Measurements from ENCODE around the gene SSR3. TPM values are rescaled to one million over a fixed set of nuclear protein-coding genes. Genes with fewer than 3 reads are reported as not detected.

SSR3 gene
- total and polyA plus RNA-seq, 9 of the 15 experiments (the other 6 are each of a cell fraction or from before 2014, with no cell fraction given), result 104 to 464 (median 307) TPM

- peak; percentile 94 for TF ChIP-seq NFIC (IDR thresholded peaks at IDR 0.05)
- TF ChIP-seq RAD51 (IDR thresholded peaks at IDR 0.05; ENCODE audit: borderline replicate concordance, low read depth), result no peak
- TF ChIP-seq PHB (CRISPR knock-in tag; IDR thresholded peaks at IDR 0.05), result no peak
- Histone ChIP-seq H3K4me3 (no peak overlapping the region), H3K27ac (ENCODE audit: extremely low read depth, low read depth, low read length) (no peak overlapping the region), H3K9me3 (replicated peaks; ENCODE audit: control insufficient read depth, insufficient read depth, low read depth, low read length) (no peaks in the 10 kb centered on the region), H3K4me2 (ENCODE audit: insufficient read depth, low read length) (no peak overlapping the region), H2AFZ (ENCODE audit: low read depth, low read length) (no peak overlapping the region), H3K9me1 (ENCODE audit: control insufficient read depth, insufficient read depth, low read length) (no peaks in the 10 kb centered on the region), H4K20me1 (replicated peaks; ENCODE audit: control insufficient read depth, insufficient read depth, low read length) (no peaks in the 10 kb centered on the region), H3K79me2 (ENCODE audit: control insufficient read depth, insufficient read depth, low read length) (no peaks in the 10 kb centered on the region), H3K27me3 (ENCODE audit: control insufficient read depth in 2 of 2, insufficient read depth in 2 of 2, low read length in 2 of 2) (no peaks in the 10 kb centered on the region; a peak in 2 of 5 replicates), H3K4me1 (replicated peaks in 1 of 2; ENCODE audit: control insufficient read depth in 2 of 2, insufficient read depth in 2 of 2, low read length in 2 of 2) (no peaks in the 10 kb centered on the region; a peak in 1 of 5 replicates), H3K9ac (ENCODE audit: insufficient read depth in 1 of 2, low read depth in 2 of 2, low read length in 2 of 2) (no peak overlapping the region), H3K36me3 (ENCODE audit: control insufficient read depth, insufficient read depth, low read length) (no peaks in the 10 kb centered on the region)
- POLR2A ChIA-PET, result no interaction called here
- BruUV-seq (replicated peaks), result no TSS peak
- in situ Hi-C loops (cut with MboI), result loop anchor here (25.0 kb wide), 1 partner anchor 354 kb away; no protein-coding TSS in a partner anchor
- FAIRE-seq (no peak), DNase-seq (ENCODE audit: extremely low read depth in 1 of 4, low spot score in 3 of 4) (peak in 1 of 4 experiments; percentile 34), ATAC-seq (peak; percentile 69)
- 16% methylated on average over 3 of the region's 3 CpGs for WGBS (ENCODE audit: insufficient coverage, low coverage, missing lambda C conversion rate)
- intact Hi-C loops (cut with micrococcal nuclease), result no loop called here
- CTCF ChIA-PET (ENCODE audit: low intra/inter-chr PET ratio), result no interaction called here
Observed at GRCh38 chr3:156516284-156516683, 38.6 kb downstream of the SSR3 start.

- Histone ChIP-seq H3K27ac (ENCODE audit: extremely low read depth, low read depth, low read length) (no peak overlapping the region), H3K9me3 (replicated peaks; ENCODE audit: control insufficient read depth, insufficient read depth, low read depth, low read length) (no peaks in the 10 kb centered on the region), H3K4me2 (ENCODE audit: insufficient read depth, low read length) (no peak overlapping the region), H3K4me1 (replicated peaks in 1 of 2; ENCODE audit: control insufficient read depth in 2 of 2, insufficient read depth in 2 of 2, low read length in 2 of 2) (peaks cover 0 to 2% of the 10 kb centered on the region in 2 experiments; a peak in 1 of 5 replicates), H3K36me3 (ENCODE audit: control insufficient read depth, insufficient read depth, low read length) (no peaks in the 10 kb centered on the region), H3K79me2 (ENCODE audit: control insufficient read depth, insufficient read depth, low read length) (no peaks in the 10 kb centered on the region), H2AFZ (ENCODE audit: low read depth, low read length) (no peak overlapping the region), H3K9me1 (ENCODE audit: control insufficient read depth, insufficient read depth, low read length) (no peaks in the 10 kb centered on the region), H3K27me3 (ENCODE audit: control insufficient read depth in 2 of 2, insufficient read depth in 2 of 2, low read length in 2 of 2) (no peaks in the 10 kb centered on the region; a peak in 3 of 5 replicates), H3K4me3 (no peak overlapping the region), H3K9ac (ENCODE audit: insufficient read depth in 1 of 2, low read depth in 2 of 2, low read length in 2 of 2) (no peak overlapping the region), H4K20me1 (replicated peaks; ENCODE audit: control insufficient read depth, insufficient read depth, low read length) (no peaks in the 10 kb centered on the region)
- no TSS peak for BruUV-seq (replicated peaks)
- in situ Hi-C loops (cut with MboI) (loop anchor here (25.0 kb wide), 1 partner anchor 351 kb away; no protein-coding TSS in a partner anchor), intact Hi-C loops (cut with micrococcal nuclease) (no loop called here)
- DNase-seq (ENCODE audit: extremely low read depth in 1 of 4, low spot score in 3 of 4), result no peak
- ATAC-seq, result no peak
- 8% methylated on average over 5 of the region's 5 CpGs for WGBS (ENCODE audit: insufficient coverage, low coverage, missing lambda C conversion rate)
- POLR2A ChIA-PET, result interaction anchor here (0.8 to 1.3 kb wide), 3 partner anchors 10 to 392 kb away, joined by 3 read pairs; no protein-coding TSS in a partner anchor
- TF ChIP-seq CBFA2T3 (IDR thresholded peaks at IDR 0.05) (peak; percentile 28; the same call in 1 of the 2 replicates), FOXA3 (CRISPR knock-in tag; conservative IDR thresholded peaks at IDR 0.05 in 1 of 2, IDR thresholded peaks at IDR 0.05 in 1 of 2) (peak in 1 of 2 experiments; percentile 76; a peak in 2 of 4 replicates), BRF1 (IDR thresholded peaks at IDR 0.05; ENCODE audit: borderline replicate concordance, extremely low read depth, insufficient read length) (no peak), MAX (CRISPR knock-in tag; IDR thresholded peaks at IDR 0.05) (peak; percentile 32; the same call in 1 of the 2 replicates), ETV5 (CRISPR knock-in tag; IDR thresholded peaks at IDR 0.05; ENCODE audit: low read depth) (0 out of 2 replicates have a peak, but pooled peaks have one; percentile 15), ZC3H4 (CRISPR knock-in tag; IDR thresholded peaks at IDR 0.05; ENCODE audit: borderline replicate concordance) (no peak), HMGN3 (IDR thresholded peaks at IDR 0.05; ENCODE audit: borderline replicate concordance, extremely low read depth, insufficient read length, low read depth, low read length) (no peak), FOSL1 (tag; conservative IDR thresholded peaks at IDR 0.05) (peak; percentile 50; the same call in 1 of the 2 replicates), MAFG (tag; conservative IDR thresholded peaks at IDR 0.05) (0 out of 2 replicates have a peak, but pooled peaks have one; percentile 15), TSC22D4 (tag; IDR thresholded peaks at IDR 0.05) (no peak)
- CTCF ChIA-PET (ENCODE audit: low intra/inter-chr PET ratio), result no interaction called here
- no peak for FAIRE-seq
Observed at GRCh38 chr3:156513619-156514018, 41.3 kb downstream of the SSR3 start.
